Choroid plexus epithelial cell (primary cell): ENCODE data around the gene IQUB.
"Not testable (repeated sequence)": the region's sequence is repeated elsewhere in the genome, so short reads cannot be mapped to it uniquely, and the experiment has no call there.

Experiments used
- DNase-seq: peaks from one replicate; pipeline ENCODE4 v3.0.0-alpha.2; 2010; ENCODE audit warnings: low read depth
- H3K4me3 ChIP-seq: 2 replicates; pipeline ENCODE4 v1.5.1; 2011; ENCODE audit warnings: low read depth, mild to moderate bottlenecking, control low read depth, low read length, moderate library complexity
- CTCF ChIP-seq: conservative IDR thresholded peaks from 2 replicates; pipeline ENCODE4 v1.5.1; 2011; ENCODE audit warnings: low read depth, mild to moderate bottlenecking, control low read depth, inconsistent platforms, low read length, moderate library complexity

IQUB gene

GRCh38 chr7:123558289-123558874 is 24.0 kb upstream of the IQUB start:
- no peak for DNase-seq
- no peak for TF ChIP-seq CTCF
- H3K4me3 ChIP-seq = peak overlapping the region; percentile 79

GRCh38 chr7:123557398-123558288 is 23.2 kb upstream of the IQUB start, which contains the start of gene NDUFA5:
Gene NDUFA5, minus strand, starts transcription at chr7:123557818. Its CDS starts 23 bp downstream, at chr7:123557795.
- peak; percentile 100 for DNase-seq
- H3K4me3 ChIP-seq = peak within 1 kb of the TSS; percentile 79
- TF ChIP-seq CTCF = no peak

GRCh38 chr7:123557016-123557397 is 22.6 kb upstream of the IQUB start:
- DNase-seq = no peak
- peak overlapping the region; percentile 79 for H3K4me3 ChIP-seq
- no peak for TF ChIP-seq CTCF

GRCh38 chr7:123555484-123555883 is 21.1 kb upstream of the IQUB start:
- no peak for TF ChIP-seq CTCF
- no peak overlapping the region for H3K4me3 ChIP-seq

GRCh38 chr7:123553159-123553558 is 18.8 kb upstream of the IQUB start:
- H3K4me3 ChIP-seq = no peak overlapping the region
- no peak for TF ChIP-seq CTCF
- no peak for DNase-seq

More at GRCh38 chr7:123555484-123555883, 21.1 kb upstream of the IQUB start:
- no peak for DNase-seq

- DNase-seq = no peak
- H3K4me3 ChIP-seq = no peak overlapping the region
- no peak for TF ChIP-seq CTCF
Observed at GRCh38 chr7:123552641-123553040, 18.2 kb upstream of the IQUB start.

- not testable (repeated sequence) for H3K4me3 ChIP-seq, DNase-seq
Observed at GRCh38 chr7:123552134-123552533, 17.7 kb upstream of the IQUB start.
